ENCODE results near the gene BTN1A1. TPM values are rescaled to one million over a fixed set of nuclear protein-coding genes. Genes with fewer than 3 reads are reported as not detected.

BTN1A1 gene
- total RNA-seq, 2 donors from 2014 or later = not detected

DNA sequence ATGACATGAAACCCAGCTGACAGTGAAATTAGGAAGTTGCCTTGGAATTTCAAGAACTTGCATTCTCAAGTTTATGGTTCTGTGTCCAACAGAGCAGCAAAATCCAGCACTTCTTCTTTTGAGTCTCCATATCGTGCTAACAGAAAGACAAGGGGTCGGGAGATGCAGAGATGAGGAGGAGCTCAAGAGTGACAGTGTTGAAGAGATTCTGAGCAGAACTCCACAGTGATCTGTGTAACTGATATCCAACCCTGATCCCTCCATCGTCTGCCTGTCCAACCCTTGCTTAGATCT, 21.2 kb upstream of the BTN1A1 start:
- no peak for TF ChIP-seq POLR2A (IDR thresholded peaks at IDR 0.05)
- no peak for TF ChIP-seq CTCF (IDR thresholded peaks at IDR 0.05)
- no peaks in the 10 kb centered on the region for H3K9me3 ChIP-seq
- intact Hi-C loops (cut with DNase I) = no loop called here
- ATAC-seq = no peak
- H3K4me3 ChIP-seq = no peak overlapping the region
- DNase-seq = peak in 1 of 4 donors; percentile 22
- 55 to 75% methylated on average over 3 of the region's 3 CpGs for WGBS, 2 donors
- peaks cover 11% of the 10 kb centered on the region for H3K4me1 ChIP-seq
- no peaks in the 10 kb centered on the region for H3K36me3 ChIP-seq (replicated peaks in 1 of 2; ENCODE audit: insufficient read depth in 1 of 2, low read depth in 2 of 2)
- H3K27me3 ChIP-seq = no peaks in the 10 kb centered on the region
- H3K27ac ChIP-seq = peak overlapping the region in 1 of 4 donors; percentile 28

DNA sequence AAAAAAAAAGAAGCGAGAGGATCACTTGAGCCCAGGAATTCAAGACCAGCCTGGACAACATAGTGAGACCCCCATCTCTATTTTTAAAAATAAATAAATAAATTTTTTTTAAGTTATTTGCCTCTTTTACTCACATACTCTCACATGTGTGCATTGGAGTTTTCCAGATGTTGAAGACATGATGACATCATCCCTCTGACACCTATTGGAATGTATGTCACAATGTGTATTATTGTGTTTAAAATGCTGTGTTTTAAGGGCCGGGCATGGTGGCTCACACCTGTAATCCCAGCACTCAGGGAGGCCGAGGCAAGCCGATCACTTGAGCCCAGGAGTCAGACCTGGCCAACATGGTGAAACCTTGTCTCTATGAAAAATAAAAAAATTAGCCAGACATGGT, 17.8 kb upstream of the BTN1A1 start:
- no peak for DNase-seq
- Histone ChIP-seq H3K27me3 (no peaks in the 10 kb centered on the region), H3K36me3 (replicated peaks in 1 of 2; ENCODE audit: insufficient read depth in 1 of 2, low read depth in 2 of 2) (no peaks in the 10 kb centered on the region), H3K9me3 (no peaks in the 10 kb centered on the region), H3K27ac (no peak overlapping the region), H3K4me1 (no peaks in the 10 kb centered on the region), H3K4me3 (no peak overlapping the region)
- intact Hi-C loops (cut with DNase I) = no loop called here
- WGBS, 2 donors = 87 to 93% methylated on average over 4 of the region's 4 CpGs
- no peak for ATAC-seq
- TF ChIP-seq CTCF (IDR thresholded peaks at IDR 0.05) = no peak
- TF ChIP-seq POLR2A (IDR thresholded peaks at IDR 0.05) = no peak

GRCh38 chr6:26483727-26484126, 16.4 kb upstream of the BTN1A1 start:
- DNase-seq = no peak
- no peaks in the 10 kb centered on the region for H3K27me3 ChIP-seq
- no peaks in the 10 kb centered on the region for H3K4me1 ChIP-seq
- no peak for ATAC-seq
- H3K4me3 ChIP-seq = no peak overlapping the region
- no peak overlapping the region for H3K27ac ChIP-seq
- WGBS, 2 donors = 75 to 77% methylated on average over 3 of the region's 3 CpGs
- TF ChIP-seq CTCF (IDR thresholded peaks at IDR 0.05) = no peak
- TF ChIP-seq POLR2A (IDR thresholded peaks at IDR 0.05) = no peak
- no peaks in the 10 kb centered on the region for H3K9me3 ChIP-seq
- no peaks in the 10 kb centered on the region for H3K36me3 ChIP-seq (replicated peaks in 1 of 2; ENCODE audit: insufficient read depth in 1 of 2, low read depth in 2 of 2)
- intact Hi-C loops (cut with DNase I) = no loop called here

GRCh38 chr6:26484161-26484560, 15.9 kb upstream of the BTN1A1 start:
- Histone ChIP-seq H3K4me3 (no peak overlapping the region), H3K27ac (no peak overlapping the region), H3K9me3 (no peaks in the 10 kb centered on the region), H3K27me3 (no peaks in the 10 kb centered on the region), H3K36me3 (replicated peaks in 1 of 2; ENCODE audit: insufficient read depth in 1 of 2, low read depth in 2 of 2) (no peaks in the 10 kb centered on the region), H3K4me1 (no peaks in the 10 kb centered on the region)
- TF ChIP-seq CTCF (IDR thresholded peaks at IDR 0.05) (no peak), POLR2A (IDR thresholded peaks at IDR 0.05) (no peak)
- DNase-seq (no peak), ATAC-seq (no peak)
- intact Hi-C loops (cut with DNase I) = no loop called here
- 53 to 54% methylated on average over 2 of the region's 2 CpGs for WGBS, 2 donors

DNA sequence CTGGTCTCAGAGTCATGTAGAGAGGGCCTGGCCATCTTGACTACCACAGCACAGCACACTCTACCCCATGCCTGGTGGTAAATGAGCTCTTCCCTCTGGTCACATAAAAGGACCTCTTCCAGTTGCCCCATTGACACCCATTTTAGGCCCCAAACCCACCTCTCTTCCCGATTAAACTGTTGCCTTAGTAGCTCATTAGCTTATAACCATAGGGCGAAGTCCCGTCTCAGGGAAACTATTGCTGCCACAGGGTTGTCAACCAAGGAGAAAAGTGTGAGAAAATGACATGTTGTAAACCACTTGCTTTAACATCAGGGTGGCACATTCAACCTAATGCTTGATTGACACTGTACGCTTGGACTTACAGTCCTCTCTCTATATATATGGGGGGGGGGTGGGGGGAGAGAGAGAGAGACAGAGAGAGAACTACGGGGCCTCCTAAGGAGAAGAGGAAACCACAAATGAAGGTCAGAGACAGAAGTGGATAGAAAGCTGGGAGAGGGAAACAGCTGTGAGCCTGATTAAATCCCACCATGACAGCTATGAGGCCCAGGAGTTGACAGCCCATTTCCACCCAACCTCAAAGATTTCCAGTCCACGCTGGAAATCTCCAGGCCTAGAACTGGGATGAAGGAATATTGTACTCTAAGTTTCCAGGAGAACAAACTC, 14.9 kb upstream of the BTN1A1 start:
- Histone ChIP-seq H3K4me1 (no peaks in the 10 kb centered on the region), H3K27ac (no peak overlapping the region), H3K27me3 (no peaks in the 10 kb centered on the region), H3K36me3 (replicated peaks in 1 of 2; ENCODE audit: insufficient read depth in 1 of 2, low read depth in 2 of 2) (no peaks in the 10 kb centered on the region), H3K9me3 (no peaks in the 10 kb centered on the region), H3K4me3 (no peak overlapping the region)
- intact Hi-C loops (cut with DNase I) = no loop called here
- DNase-seq = no peak
- ATAC-seq = no peak
- TF ChIP-seq POLR2A (IDR thresholded peaks at IDR 0.05) (no peak), CTCF (IDR thresholded peaks at IDR 0.05) (no peak)
- 57 to 73% methylated on average over 6 of the region's 6 CpGs for WGBS, 2 donors
